GM19395 (cell line): Measurements from ENCODE around the gene ZNF292.
"Not testable (repeated sequence)": the region's sequence is repeated elsewhere in the genome, so short reads cannot be mapped to it uniquely, and the experiment has no call there.

Experiments
- ATAC-seq: cut with Tn5 transposase; IDR thresholded peaks from one replicate; pipeline ENCODE4 v1.9.1; 2021; ENCODE audit warnings: mild to moderate bottlenecking, moderate library complexity; ENCODE audit not compliant: unreplicated experiment

Gene ZNF292

GRCh38 chr6:87261534-87261933, 106.2 kb downstream of the ZNF292 start:
- ATAC-seq: no peak

DNA sequence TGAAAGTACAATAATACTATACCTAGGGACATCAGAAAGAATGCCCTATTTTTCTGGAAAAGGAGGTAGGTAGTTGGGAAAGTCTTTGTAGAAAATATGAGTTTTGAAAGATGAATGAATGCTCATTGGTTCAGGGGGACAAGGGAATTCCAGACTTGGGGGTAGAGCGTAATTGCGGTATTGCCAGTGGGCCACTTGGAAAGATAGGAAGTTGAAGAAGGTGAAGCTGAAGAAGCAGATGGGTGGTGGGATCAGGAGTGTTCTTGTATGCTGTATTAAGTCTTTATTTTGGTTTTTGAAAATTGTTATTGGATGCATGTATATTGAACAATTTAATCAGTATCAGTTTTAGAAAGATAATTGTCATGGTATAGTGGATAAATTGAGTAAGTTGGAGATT, 109.1 kb downstream of the ZNF292 start:
- ATAC-seq: no peak

GRCh38 chr6:87274660-87275274, 119.4 kb downstream of the ZNF292 start:
- no peak for ATAC-seq

- ATAC-seq: no peak
Measured at GRCh38 chr6:87276624-87277023, 121.3 kb downstream of the ZNF292 start.

DNA sequence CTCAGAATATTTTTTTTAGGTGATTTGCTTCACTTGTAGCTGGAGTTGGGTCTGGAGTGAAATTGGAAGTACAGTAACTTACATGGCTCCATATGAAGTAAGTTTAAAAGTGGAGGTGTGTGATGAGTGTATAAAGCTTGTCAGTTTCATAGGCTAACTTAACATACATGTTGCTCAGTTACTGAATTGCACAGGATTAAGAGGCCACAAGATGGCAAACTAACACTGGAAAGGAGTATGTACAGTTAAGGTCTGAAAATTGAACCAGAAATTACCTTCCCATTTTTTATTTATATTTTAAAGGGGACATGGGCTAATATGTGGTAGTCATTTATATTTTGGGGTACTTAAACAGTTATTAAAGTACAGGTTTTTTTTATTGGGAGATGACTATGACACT, 121.8 kb downstream of the ZNF292 start:
- ATAC-seq: no peak

DNA sequence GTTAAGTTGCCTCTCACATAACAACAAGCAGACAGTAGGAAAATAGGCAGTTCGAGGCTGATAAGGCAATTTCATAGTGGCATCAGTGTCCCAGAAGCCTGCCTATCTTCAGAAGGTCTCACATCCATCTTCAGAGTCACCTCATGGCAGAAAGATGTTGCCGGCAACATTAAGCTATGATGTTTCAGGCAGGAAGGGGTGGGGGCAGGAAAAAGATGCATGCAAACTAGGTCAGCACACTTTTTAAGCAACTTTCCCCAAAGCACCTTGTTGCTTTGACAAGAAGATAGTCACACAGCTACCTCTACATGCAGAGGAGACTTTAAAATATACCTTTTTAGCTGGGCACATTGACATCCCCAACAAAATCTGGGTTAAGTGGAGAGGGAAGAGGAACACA, 123.8 kb downstream of the ZNF292 start:
- ATAC-seq: no peak

- no peak for ATAC-seq
Measured at GRCh38 chr6:87281426-87281825, 126.1 kb downstream of the ZNF292 start.

DNA sequence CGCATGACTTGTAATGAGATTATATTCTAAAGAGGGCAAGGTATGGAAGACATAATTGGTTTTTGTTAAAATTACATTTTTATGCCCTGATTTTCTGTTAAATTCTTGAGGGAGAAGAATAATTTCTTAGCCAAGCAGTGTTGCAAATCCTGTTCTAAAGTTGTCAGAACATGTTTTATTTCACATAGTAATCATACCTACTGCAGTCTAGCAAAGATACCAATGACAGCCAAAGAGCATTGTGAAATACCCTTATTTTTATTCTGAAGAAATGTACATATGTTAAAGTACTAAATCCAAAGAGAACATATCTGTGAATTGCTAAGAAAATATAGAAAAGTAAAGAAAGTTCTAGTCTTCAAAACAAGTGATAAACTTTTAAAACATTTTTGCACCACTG, 127.4 kb downstream of the ZNF292 start:
- no peak for ATAC-seq

DNA sequence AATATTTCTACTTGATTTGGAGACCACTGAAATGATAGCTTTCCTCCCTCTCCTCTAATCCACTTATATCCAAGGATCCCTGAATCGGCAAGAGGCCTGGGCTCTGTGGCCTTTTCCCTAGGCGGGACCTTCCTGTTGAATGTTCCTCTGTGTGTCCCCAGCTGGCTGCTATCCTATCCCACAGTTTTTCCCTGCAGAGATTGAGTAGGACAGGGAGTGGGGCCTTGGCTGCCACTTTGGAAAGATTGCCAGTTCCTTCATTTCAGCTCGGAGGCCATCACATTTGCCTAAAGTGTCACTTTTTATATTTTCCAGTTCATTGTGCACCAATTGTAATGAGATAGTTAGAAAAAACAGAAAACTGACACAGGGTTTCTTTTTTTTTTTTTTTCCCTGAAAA, 128.1 kb downstream of the ZNF292 start:
- ATAC-seq: no peak

GRCh38 chr6:87287251-87287650, 131.9 kb downstream of the ZNF292 start:
- ATAC-seq: no peak

- no peak for ATAC-seq
Measured at GRCh38 chr6:87289571-87289970, 134.2 kb downstream of the ZNF292 start.

DNA sequence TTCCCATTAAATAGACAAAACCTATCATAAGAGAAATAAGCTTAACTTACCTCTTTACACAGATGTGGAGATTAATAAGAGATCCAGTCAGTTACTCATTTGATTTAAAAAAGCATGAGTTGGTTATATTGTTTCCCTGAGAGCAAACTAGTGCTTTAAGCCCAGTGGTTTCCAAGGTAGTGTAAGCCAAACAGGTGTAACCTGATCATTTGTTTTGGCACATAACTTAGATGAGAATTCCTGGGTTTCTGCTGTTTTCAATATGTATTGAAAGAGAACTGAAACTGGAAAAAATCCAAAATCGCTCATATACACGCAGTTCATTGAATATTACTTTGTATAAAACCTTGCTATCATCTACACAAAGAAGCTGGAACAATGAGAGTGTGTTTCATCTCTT, 136.5 kb downstream of the ZNF292 start:
- ATAC-seq: no peak

- ATAC-seq: no peak
Measured at GRCh38 chr6:87293526-87293925, 138.2 kb downstream of the ZNF292 start.

- no peak for ATAC-seq
Measured at GRCh38 chr6:87297119-87297518, 141.8 kb downstream of the ZNF292 start.

GRCh38 chr6:87301277-87301676, 145.9 kb downstream of the ZNF292 start:
- not testable (repeated sequence) for ATAC-seq

- no peak for ATAC-seq
Measured at GRCh38 chr6:87308970-87309369, 153.6 kb downstream of the ZNF292 start.

GRCh38 chr6:87312860-87313259, 157.5 kb downstream of the ZNF292 start:
- no peak for ATAC-seq
